SH-SY5Y (cell line): ENCODE results near the gene SCN4B.

ENCODE experiments used
- GATA2 ChIP-seq: IDR thresholded peaks from 2 replicates; pipeline ENCODE4 v1.6.1; 2011; ENCODE audit warnings: mild to moderate bottlenecking, low read depth, low read length
- GATA3 ChIP-seq: IDR thresholded peaks from 2 replicates; pipeline ENCODE4 v1.6.1; 2011; ENCODE audit warnings: low read depth, mild to moderate bottlenecking, low read length, moderate library complexity

GRCh38 chr11:118193910-118194566, 41.4 kb upstream of the SCN4B start:
- TF ChIP-seq GATA2 (no peak), GATA3 (no peak)
